IMR-90 (cell line): ENCODE data around the gene MAP2K2. TPM values are rescaled to one million over a fixed set of nuclear protein-coding genes. Genes with fewer than 3 reads are reported as not detected.

Experiments
- ATAC-seq: fragments of 200-7000 bp; cut with Tn5 transposase; 2 replicates; pipeline ENCODE4 v1.9.1; 2020; ENCODE audit warnings: low read depth, mild to moderate bottlenecking, moderate library complexity
- BruUV-seq: library from RNA; stranded (reverse); fragments of 400-500 nt; replicated peaks from 2 replicates; lab custom pipeline; 2021; lab: Mats Ljungman, UMichigan
- CTCF ChIA-PET: fragments of 300-600 bp; formaldehyde crosslinking; extraction: SDS; loops from one replicate; lab custom pipeline; 2021; ENCODE audit warnings: antibody characterized with exemption; lab: Yijun Ruan, JAX
- POLR2A ChIA-PET: fragments of 300-600 bp; sonication (Branson Sonifier 250); formaldehyde crosslinking; loops from one replicate; lab custom pipeline; 2022; ENCODE audit warnings: antibody characterized with exemption; ENCODE audit not compliant: unreplicated experiment; lab: Charles Lee
- DNase-seq: peaks from one replicate; pipeline ENCODE4 v3.0.0; 2013
- H2AFZ ChIP-seq: replicated peaks from 2 replicates; pipeline ENCODE3; 2013; ENCODE audit warnings: low read length, mild to moderate bottlenecking; ENCODE audit not compliant: poor library complexity
- H2AK5ac ChIP-seq: 2 replicates; pipeline ENCODE4 v1.6.1; 2013; ENCODE audit warnings: low read depth, low read length, inconsistent platforms
- H2AK9ac ChIP-seq: replicated peaks from 2 replicates; pipeline ENCODE3; 2013; ENCODE audit warnings: mild to moderate bottlenecking, low read depth, low read length, moderate library complexity; ENCODE audit not compliant: poor library complexity
- H2BK120ac ChIP-seq: 2 replicates; pipeline ENCODE4 v1.6.1; 2013; ENCODE audit warnings: low read depth, low read length, inconsistent platforms
- H2BK15ac ChIP-seq: 3 replicates; pipeline ENCODE4 v1.6.1; 2013; ENCODE audit warnings: low read depth, low read length, inconsistent platforms
- H2BK20ac ChIP-seq: 2 replicates; pipeline ENCODE4 v1.6.1; 2013; ENCODE audit warnings: low read depth, mild to moderate bottlenecking, inconsistent platforms, low read length, moderate library complexity
- H2BK5ac ChIP-seq: 2 replicates; pipeline ENCODE4 v1.6.1; 2013; ENCODE audit warnings: mild to moderate bottlenecking, low read depth, low read length, inconsistent platforms; ENCODE audit not compliant: poor library complexity, severe bottlenecking
- H3K14ac ChIP-seq: replicated peaks from 2 replicates; pipeline ENCODE4 v1.6.1; 2013; ENCODE audit warnings: low read depth, low read length, inconsistent platforms
- H3K18ac ChIP-seq: 2 replicates; pipeline ENCODE4 v1.6.1; 2013; ENCODE audit warnings: low read depth, low read length, control low read depth
- H3K23ac ChIP-seq: 2 replicates; pipeline ENCODE4 v1.6.1; 2013; ENCODE audit warnings: low read depth, low read length, inconsistent platforms
- H3K27ac ChIP-seq: 2 replicates; pipeline ENCODE4 v1.5.1; 2013; ENCODE audit warnings: mild to moderate bottlenecking, control low read depth, low read length; ENCODE audit not compliant: insufficient read depth
- H3K27me3 ChIP-seq: 2 replicates; pipeline ENCODE4 v1.6.1; 2013; ENCODE audit warnings: low read length; ENCODE audit not compliant: control insufficient read depth, insufficient read depth
- H3K36me3 ChIP-seq: 2 replicates; pipeline ENCODE4 v1.6.1; 2013; ENCODE audit warnings: low read length, mixed read lengths; ENCODE audit not compliant: control insufficient read depth, insufficient read depth
- H3K4ac ChIP-seq: 2 replicates; pipeline ENCODE4 v1.6.1; 2013; ENCODE audit warnings: low read depth, low read length, inconsistent platforms
- H3K4me1 ChIP-seq: 2 replicates; pipeline ENCODE4 v1.6.1; 2013; ENCODE audit warnings: low read length, mixed read lengths; ENCODE audit not compliant: control insufficient read depth, insufficient read depth
- H3K4me2 ChIP-seq: 2 replicates; pipeline ENCODE4 v1.6.1; 2013; ENCODE audit warnings: low read depth, mild to moderate bottlenecking, control low read depth, low read length, moderate library complexity
- H3K4me3 ChIP-seq: 2 replicates; pipeline ENCODE4 v1.5.1; 2013; ENCODE audit warnings: low read depth, mild to moderate bottlenecking, control low read depth, low read length, moderate library complexity; ENCODE audit not compliant: insufficient read depth
- H3K56ac ChIP-seq: 2 replicates; pipeline ENCODE4 v1.6.1; 2013; ENCODE audit warnings: low read length, inconsistent platforms; ENCODE audit not compliant: insufficient read depth; ENCODE audit errors: extremely low read depth
- H3K79me1 ChIP-seq, 2 experiments: 2 replicates each; pipeline ENCODE4 v1.6.1; 2013; ENCODE audit warnings: low read length in 2 of 2, inconsistent platforms in 1 of 2, low read depth in 1 of 2
- H3K9ac ChIP-seq: 2 replicates; pipeline ENCODE4 v1.6.1; 2013; ENCODE audit warnings: low read depth, low read length, control low read depth
- H3K9me1 ChIP-seq: 2 replicates; pipeline ENCODE4 v1.6.1; 2013; ENCODE audit warnings: low read length, inconsistent platforms; ENCODE audit not compliant: insufficient read depth
- H3K9me3 ChIP-seq: 2 replicates; pipeline ENCODE4 v1.6.1; 2013; ENCODE audit warnings: low read length; ENCODE audit not compliant: control insufficient read depth, insufficient read depth
- H4K20me1 ChIP-seq: 2 replicates; pipeline ENCODE4 v1.6.1; 2013; ENCODE audit warnings: low read length, inconsistent platforms; ENCODE audit not compliant: insufficient read depth
- H4K5ac ChIP-seq: 2 replicates; pipeline ENCODE4 v1.6.1; 2013; ENCODE audit warnings: mild to moderate bottlenecking, low read depth, low read length, control low read depth
- H4K8ac ChIP-seq, 2 experiments: 2 replicates each; pipeline ENCODE4 v1.6.1; 2013; ENCODE audit warnings: low read depth in 2 of 2, low read length in 2 of 2, control low read depth in 1 of 2, inconsistent platforms in 1 of 2
- H4K91ac ChIP-seq: 2 replicates; pipeline ENCODE4 v1.6.1; 2013; ENCODE audit warnings: low read depth, low read length, inconsistent platforms; ENCODE audit not compliant: insufficient read depth
- BHLHE40 ChIP-seq: fragments of 150-350 bp; IDR thresholded peaks from 2 replicates; pipeline ENCODE4 v1.6.1; 2016; ENCODE audit warnings: mild to moderate bottlenecking, low read depth, low read length
- CEBPB ChIP-seq: IDR thresholded peaks from 2 replicates; pipeline ENCODE4 v1.6.1; 2012; ENCODE audit warnings: low read depth, low read length, improper control_type of control experiment
- CTCF ChIP-seq: conservative IDR thresholded peaks from 2 replicates; pipeline ENCODE4 v1.5.1; 2012; ENCODE audit warnings: mild to moderate bottlenecking, low read depth, low read length, improper control_type of control experiment
- FOS ChIP-seq: fragments of 150-350 bp; IDR thresholded peaks from 2 replicates; pipeline ENCODE4 v1.6.1; 2016; ENCODE audit warnings: low read depth, low read length
- MAZ ChIP-seq: IDR thresholded peaks from 2 replicates; pipeline ENCODE4 v1.6.1; 2012; ENCODE audit warnings: low read depth, mild to moderate bottlenecking, low read length, improper control_type of control experiment, moderate library complexity, borderline replicate concordance
- MXI1 ChIP-seq: IDR thresholded peaks from 2 replicates; pipeline ENCODE4 v1.6.1; 2012; ENCODE audit warnings: low read depth, mild to moderate bottlenecking, low read length, moderate library complexity, borderline replicate concordance
- POLR2A ChIP-seq: IDR thresholded peaks from 2 replicates; pipeline ENCODE4 v1.6.1; 2012; ENCODE audit warnings: mild to moderate bottlenecking, low read depth, low read length
- RCOR1 ChIP-seq: IDR thresholded peaks from 2 replicates; pipeline ENCODE4 v1.6.1; 2012; ENCODE audit warnings: mild to moderate bottlenecking, low read length, improper control_type of control experiment; ENCODE audit not compliant: insufficient replicate concordance
- RFX5 ChIP-seq: IDR thresholded peaks from 2 replicates; pipeline ENCODE4 v1.8.0; 2012; ENCODE audit warnings: low read depth, mild to moderate bottlenecking, low read length, moderate library complexity
- USF2 ChIP-seq: fragments of 150-350 bp; IDR thresholded peaks from 2 replicates; pipeline ENCODE4 v1.6.1; 2017; ENCODE audit warnings: mild to moderate bottlenecking, antibody characterized with exemption, low read length, low read depth
- WGBS, 2 experiments: methylation state at CpG; one replicate each; pipeline versions ENCODE4 v1.1.5 to v1.1.7; 2013; ENCODE audit warnings: missing lambda C conversion rate in 2 of 2; ENCODE audit not compliant: insufficient read length in 1 of 2; ENCODE audit errors: extremely low coverage in 2 of 2; 5-methylcytosine and 5-hydroxymethylcytosine counted together
- dilution Hi-C: fragments of 300-500 bp; cut with HindIII; formaldehyde crosslinking; loops from one replicate; pipeline ENCODE4 v1.14.3; 2018; ENCODE audit warnings: low sequenced_read_pairs; ENCODE audit not compliant: unreplicated experiment
- in situ Hi-C: fragments of 300-500 bp; cut with MboI; formaldehyde crosslinking; loops from 3 replicates; pipeline ENCODE4 v1.14.3; 2019; ENCODE audit warnings: low sequenced_read_pairs, inconsistent platforms, mixed read lengths
- intact Hi-C: fragments of 100-400 bp; cut with micrococcal nuclease; formaldehyde crosslinking; loops from 2 replicates; pipeline ENCODE4 v1.10.0; 2022
- polyA plus RNA-seq, 3 experiments: library from polyadenylated mRNA; depleted of rRNA; stranded (reverse); fragments of >200 nt; gene quantifications; 2 replicates each; pipeline ENCODE4 v1.2.3, GENCODE V29; 2012; ENCODE audit warnings: low replicate concordance in 1 of 3
- total RNA-seq: library from RNA; depleted of rRNA; stranded (reverse); fragments of >200 nt; gene quantifications from 2 replicates; pipeline ENCODE4 v1.2.3, GENCODE V29; 2012

The MAP2K2 gene
- total and polyA plus RNA-seq, 2 of the 4 experiments (the other 2 are of a cell fraction), result 115 to 151 TPM

- H2AK5ac ChIP-seq, result no peak overlapping the region
- no peak overlapping the region for H4K8ac ChIP-seq
- H4K91ac ChIP-seq, result no peak overlapping the region
- no peak for ATAC-seq
- POLR2A ChIA-PET, result no interaction called here
- H3K18ac ChIP-seq, result no peak overlapping the region
- no peaks in the 10 kb centered on the region; the same call in 1 of the 2 replicates for H3K4me1 ChIP-seq
- H3K27me3 ChIP-seq, result no peaks in the 10 kb centered on the region
- no peak overlapping the region for H4K5ac ChIP-seq
- CTCF ChIA-PET, result no interaction called here
- H3K4me2 ChIP-seq, result no peak overlapping the region
- H2BK5ac ChIP-seq, result no peak overlapping the region
- no peak overlapping the region for H3K9ac ChIP-seq
- peaks cover 3% of the 10 kb centered on the region; the same call in 1 of the 2 replicates for H4K20me1 ChIP-seq
- dilution Hi-C loops (no loop called here), intact Hi-C loops (no loop called here), in situ Hi-C loops (no loop called here)
- no peak overlapping the region for H3K56ac ChIP-seq
- no peak overlapping the region for H3K23ac ChIP-seq
- no peak overlapping the region for H3K27ac ChIP-seq
- H3K4me3 ChIP-seq, result no peak overlapping the region
- TF ChIP-seq RCOR1 (no peak), MAZ (no peak), MXI1 (no peak), FOS (no peak), CEBPB (no peak), CTCF (no peak), POLR2A (no peak), USF2 (no peak), BHLHE40 (no peak), RFX5 (no peak)
- no peak overlapping the region for H3K4ac ChIP-seq
- no peak overlapping the region for H2AFZ ChIP-seq
- no peaks in the 10 kb centered on the region for H3K79me1 ChIP-seq
- 98% methylated on average over 21 of the region's 26 CpGs; no CpG with 5 or more reads in 1 of the 2 experiments for WGBS, 2 experiments
- peaks cover 39% of the 10 kb centered on the region for H3K36me3 ChIP-seq
- no peak for DNase-seq
- H3K9me1 ChIP-seq, result no peaks in the 10 kb centered on the region
- no peak overlapping the region for H2BK15ac ChIP-seq
- no peak overlapping the region for H3K14ac ChIP-seq
- H2BK20ac ChIP-seq, result no peak overlapping the region
- H2BK120ac ChIP-seq, result no peak overlapping the region
- H3K9me3 ChIP-seq, result no peaks in the 10 kb centered on the region
- no peak overlapping the region for H2AK9ac ChIP-seq
- BruUV-seq, result no TSS peak
Measured at GRCh38 chr19:4089400-4089908, 34.5 kb downstream of the MAP2K2 start.
